Gastrocnemius medialis (tissue), 4 donors: ENCODE results near the gene ABCB9.

ENCODE experiments used
- POLR2A ChIP-seq, 2 donors: fragments of 450-650 bp; IDR thresholded peaks; one replicate each; pipeline ENCODE4 v1.6.1; 2017; ENCODE audit warnings: antibody characterized with exemption in 2 of 2, mild to moderate bottlenecking in 2 of 2, moderate library complexity in 2 of 2
- TF ChIP-seq, protein P1 (sequence below), 5 experiments: fragments of 450-650 bp in 3 of 5; fragments of 200-600 bp in 2 of 5; sonication (generic) in 2 of 5; IDR thresholded peaks in 4 of 5; conservative IDR thresholded peaks in 1 of 5; 1 replicate in 4 of 5; 2 replicates in 1 of 5; pipeline ENCODE4 v1.5.1; 2016 to 2019; ENCODE audit warnings: antibody characterized with exemption in 5 of 5, mild to moderate bottlenecking in 3 of 5, moderate library complexity in 3 of 5

DNA sequence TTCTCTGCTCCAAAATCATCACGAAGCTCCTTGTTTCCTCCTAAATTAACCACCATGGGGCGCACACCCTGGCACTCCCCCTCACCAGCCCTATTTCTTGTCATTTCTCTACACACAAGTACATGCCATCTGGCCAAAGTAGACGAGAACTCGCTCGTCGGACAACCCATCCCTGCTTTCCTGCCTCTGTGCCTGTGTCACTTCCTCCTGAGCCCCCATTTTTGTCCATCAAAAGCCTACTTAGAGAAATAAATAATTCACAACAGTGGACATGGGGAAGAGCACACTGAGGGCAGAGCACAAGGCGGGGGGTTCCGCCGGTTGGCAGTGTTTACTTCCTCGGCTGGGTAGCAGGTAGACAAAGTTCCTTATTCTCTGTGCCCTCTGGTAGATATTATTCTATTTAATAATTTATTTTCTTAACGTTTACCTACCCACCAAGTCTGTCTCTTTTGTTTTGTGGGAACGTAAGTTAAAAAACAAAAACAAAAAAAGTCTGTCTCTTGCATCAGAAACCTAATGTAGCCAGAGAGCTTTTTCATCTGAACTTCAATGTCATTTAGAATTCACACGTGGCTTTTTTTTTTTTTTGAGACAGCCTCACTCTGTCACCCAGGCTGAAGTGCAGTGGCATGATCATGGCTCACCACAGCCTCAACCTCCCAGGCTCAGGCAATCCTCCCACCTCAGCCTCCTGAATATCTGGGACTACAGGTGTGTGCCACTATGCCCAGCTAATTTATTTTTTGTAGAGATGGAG, 76.3 kb downstream of the ABCB9 start:
- TF ChIP-seq, protein P1, sequence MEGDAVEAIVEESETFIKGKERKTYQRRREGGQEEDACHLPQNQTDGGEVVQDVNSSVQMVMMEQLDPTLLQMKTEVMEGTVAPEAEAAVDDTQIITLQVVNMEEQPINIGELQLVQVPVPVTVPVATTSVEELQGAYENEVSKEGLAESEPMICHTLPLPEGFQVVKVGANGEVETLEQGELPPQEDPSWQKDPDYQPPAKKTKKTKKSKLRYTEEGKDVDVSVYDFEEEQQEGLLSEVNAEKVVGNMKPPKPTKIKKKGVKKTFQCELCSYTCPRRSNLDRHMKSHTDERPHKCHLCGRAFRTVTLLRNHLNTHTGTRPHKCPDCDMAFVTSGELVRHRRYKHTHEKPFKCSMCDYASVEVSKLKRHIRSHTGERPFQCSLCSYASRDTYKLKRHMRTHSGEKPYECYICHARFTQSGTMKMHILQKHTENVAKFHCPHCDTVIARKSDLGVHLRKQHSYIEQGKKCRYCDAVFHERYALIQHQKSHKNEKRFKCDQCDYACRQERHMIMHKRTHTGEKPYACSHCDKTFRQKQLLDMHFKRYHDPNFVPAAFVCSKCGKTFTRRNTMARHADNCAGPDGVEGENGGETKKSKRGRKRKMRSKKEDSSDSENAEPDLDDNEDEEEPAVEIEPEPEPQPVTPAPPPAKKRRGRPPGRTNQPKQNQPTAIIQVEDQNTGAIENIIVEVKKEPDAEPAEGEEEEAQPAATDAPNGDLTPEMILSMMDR (IDR thresholded peaks at IDR 0.05 in 4 of 5, conservative IDR thresholded peaks at IDR 0.05 in 1 of 5), result no peak
- no peak for TF ChIP-seq POLR2A (IDR thresholded peaks at IDR 0.05)
